HUES64 (cell line): Measurements from ENCODE around the gene TBX6.
A peak's percentile ranks its signal among the peaks of the same experiment; 100 is the strongest.

Experiments used
- H3K27ac ChIP-seq: 2 replicates; pipeline ENCODE4 v1.7.0; 2013; ENCODE audit warnings: low read depth, low read length, inconsistent platforms
- H3K27me3 ChIP-seq: 2 replicates; pipeline ENCODE4 v1.6.1; 2013; ENCODE audit warnings: mild to moderate bottlenecking, low read length; ENCODE audit not compliant: insufficient read depth
- H3K36me3 ChIP-seq: 2 replicates; pipeline ENCODE4 v1.6.1; 2013; ENCODE audit warnings: mild to moderate bottlenecking, low read length; ENCODE audit not compliant: insufficient read depth
- H3K4me1 ChIP-seq: 2 replicates; pipeline ENCODE4 v1.6.1; 2013; ENCODE audit warnings: mild to moderate bottlenecking, low read length, moderate library complexity; ENCODE audit not compliant: insufficient read depth
- H3K4me3 ChIP-seq: 2 replicates; pipeline ENCODE4 v1.5.1; 2013; ENCODE audit warnings: mild to moderate bottlenecking, low read length, moderate library complexity
- H3K9ac ChIP-seq: 2 replicates; pipeline ENCODE4 v1.6.1; 2013; ENCODE audit warnings: mild to moderate bottlenecking, low read depth, low read length
- H3K9me3 ChIP-seq: 2 replicates; pipeline ENCODE4 v1.6.1; 2013; ENCODE audit warnings: low read depth, low read length; ENCODE audit not compliant: insufficient read depth
- WGBS: fragments of 150-250, 120-280 bp; methylation state at CpG from one replicate; pipeline ENCODE4 v1.1.7; 2013; ENCODE audit warnings: missing lambda C conversion rate; 5-methylcytosine and 5-hydroxymethylcytosine counted together

TBX6 gene

DNA sequence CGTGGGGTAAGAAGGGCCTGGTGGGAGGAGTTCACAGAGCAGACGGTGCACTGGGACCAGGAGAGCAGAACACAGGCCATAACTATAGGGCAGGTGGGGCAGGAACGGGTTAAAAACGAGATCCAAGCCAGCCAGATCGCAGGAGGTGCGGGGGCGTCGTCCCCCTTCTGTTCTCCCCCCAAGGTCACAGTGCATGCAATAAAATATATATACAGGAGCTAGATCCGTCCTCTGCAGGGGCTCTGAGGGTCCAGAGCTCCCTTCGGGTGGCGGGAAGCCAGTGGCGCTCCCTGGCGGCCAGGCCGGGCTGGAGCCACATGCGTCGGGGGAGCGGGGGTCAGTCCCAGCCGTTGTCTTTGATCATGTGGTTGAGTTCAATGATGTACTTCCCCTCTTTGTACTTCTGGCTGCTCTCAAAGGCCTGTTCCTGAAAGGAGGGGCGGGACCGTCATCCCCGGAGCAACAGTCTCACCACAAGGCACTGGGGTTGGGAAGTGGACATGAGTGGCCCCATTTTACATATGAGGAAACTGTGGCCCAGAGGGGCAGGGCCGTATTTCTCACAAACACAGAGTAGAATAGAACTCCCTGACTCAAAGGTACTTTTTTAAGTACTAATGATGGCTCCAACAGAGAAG is 768 bp upstream of the TBX6 start:
- 2% methylated on average over 21 of the region's 22 CpGs for WGBS
- H3K27ac ChIP-seq = peak overlapping the region; percentile 70; the same call in 1 of the 2 replicates
- H3K9ac ChIP-seq = peak overlapping the region; percentile 72
- no peaks in the 10 kb centered on the region for H3K27me3 ChIP-seq
- peaks cover 2% of the 10 kb centered on the region; the same call in 1 of the 2 replicates for H3K36me3 ChIP-seq
- H3K9me3 ChIP-seq = peaks cover 9% of the 10 kb centered on the region
- peak overlapping the region; percentile 73 for H3K4me3 ChIP-seq
- H3K4me1 ChIP-seq = peaks cover 7% of the 10 kb centered on the region; the same call in 1 of the 2 replicates

DNA sequence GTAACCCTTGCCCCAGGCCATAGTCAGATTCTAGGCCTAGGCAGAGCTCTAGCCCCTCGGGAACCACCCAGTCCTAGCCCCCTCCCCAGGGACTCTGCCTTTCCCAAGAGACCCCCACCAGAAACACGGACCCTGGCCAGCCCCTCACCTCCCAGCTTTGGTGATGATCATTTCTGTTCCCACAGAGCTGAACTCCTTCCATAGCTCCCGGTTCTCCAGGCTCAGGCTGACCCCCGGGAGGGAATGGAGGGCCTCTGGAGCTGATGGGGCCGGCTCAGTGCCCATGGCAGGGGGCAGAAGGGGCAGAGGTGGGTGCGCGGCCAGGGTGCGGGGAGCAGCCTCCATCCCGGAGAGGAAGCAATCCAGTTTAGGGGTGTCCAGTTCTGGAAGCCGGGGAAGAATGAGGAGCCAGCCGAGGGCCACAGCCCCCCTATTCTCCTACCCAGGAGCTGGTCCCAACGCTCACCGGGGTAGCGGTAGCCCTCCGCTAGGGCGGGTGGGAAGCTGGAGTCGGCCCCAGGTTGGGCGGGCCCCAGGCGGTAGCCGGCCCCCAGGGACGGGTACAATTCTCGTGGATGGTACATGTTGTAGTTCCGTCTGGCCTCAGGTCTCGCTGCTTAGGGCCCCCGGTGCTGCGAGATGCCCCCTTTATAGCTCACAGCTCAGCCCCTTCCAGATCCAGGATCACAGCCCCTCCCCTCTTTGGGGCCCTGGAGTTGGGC is 953 bp downstream of the TBX6 start:
- H3K4me1 ChIP-seq = peaks cover 7% of the 10 kb centered on the region; the same call in 1 of the 2 replicates
- peak overlapping the region; percentile 73 for H3K4me3 ChIP-seq
- H3K27ac ChIP-seq = no peak overlapping the region
- no peaks in the 10 kb centered on the region for H3K9me3 ChIP-seq
- 76% methylated on average over 26 of the region's 26 CpGs for WGBS
- H3K9ac ChIP-seq = no peak overlapping the region
- H3K27me3 ChIP-seq = no peaks in the 10 kb centered on the region
- H3K36me3 ChIP-seq = peaks cover 7% of the 10 kb centered on the region

DNA sequence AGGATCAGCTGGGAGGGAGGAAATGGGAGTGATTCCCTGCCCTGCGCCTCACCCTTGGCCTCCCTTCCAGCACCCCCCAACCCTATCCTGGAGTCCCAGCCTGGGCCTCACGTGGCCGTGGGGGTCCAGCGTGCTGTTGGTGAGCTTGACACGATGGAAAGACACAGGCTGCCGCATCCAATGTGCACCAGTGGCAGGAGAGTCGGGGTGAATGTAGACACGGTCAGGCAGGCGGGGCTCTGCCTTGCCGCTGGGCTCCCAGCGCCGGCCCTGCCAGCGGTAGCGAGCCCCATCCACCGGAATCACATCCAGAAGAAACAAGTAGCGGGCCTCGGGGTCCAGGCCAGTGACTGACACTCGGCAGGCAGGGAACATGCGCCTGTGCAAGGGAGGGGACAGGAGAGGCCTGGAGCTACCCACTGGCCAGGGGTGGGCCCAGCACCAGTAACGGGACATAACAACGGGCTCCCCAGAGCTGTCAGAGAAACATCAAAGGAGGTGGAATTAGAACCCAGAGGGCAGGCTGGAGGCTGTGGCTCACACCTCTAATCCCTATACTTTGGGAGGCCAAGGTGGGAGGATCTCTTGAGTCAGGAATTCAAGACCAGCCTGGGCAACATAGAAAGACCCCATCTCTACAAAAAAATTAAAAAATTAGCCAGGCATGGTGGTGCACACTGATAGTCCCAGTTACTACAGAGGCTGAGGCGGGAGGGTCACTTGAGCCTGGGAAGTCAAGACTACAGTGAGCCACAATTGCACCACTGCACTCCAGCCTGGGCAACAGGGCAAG is 2.7 kb downstream of the TBX6 start:
- H3K4me3 ChIP-seq = no peak overlapping the region
- H3K9ac ChIP-seq = no peak overlapping the region
- WGBS = 87% methylated on average over 22 of the region's 22 CpGs
- H3K27me3 ChIP-seq = no peaks in the 10 kb centered on the region
- no peak overlapping the region for H3K27ac ChIP-seq
- peaks cover 3% of the 10 kb centered on the region; the same call in 1 of the 2 replicates for H3K4me1 ChIP-seq
- H3K9me3 ChIP-seq = no peaks in the 10 kb centered on the region
- H3K36me3 ChIP-seq = peaks cover 22% of the 10 kb centered on the region

DNA sequence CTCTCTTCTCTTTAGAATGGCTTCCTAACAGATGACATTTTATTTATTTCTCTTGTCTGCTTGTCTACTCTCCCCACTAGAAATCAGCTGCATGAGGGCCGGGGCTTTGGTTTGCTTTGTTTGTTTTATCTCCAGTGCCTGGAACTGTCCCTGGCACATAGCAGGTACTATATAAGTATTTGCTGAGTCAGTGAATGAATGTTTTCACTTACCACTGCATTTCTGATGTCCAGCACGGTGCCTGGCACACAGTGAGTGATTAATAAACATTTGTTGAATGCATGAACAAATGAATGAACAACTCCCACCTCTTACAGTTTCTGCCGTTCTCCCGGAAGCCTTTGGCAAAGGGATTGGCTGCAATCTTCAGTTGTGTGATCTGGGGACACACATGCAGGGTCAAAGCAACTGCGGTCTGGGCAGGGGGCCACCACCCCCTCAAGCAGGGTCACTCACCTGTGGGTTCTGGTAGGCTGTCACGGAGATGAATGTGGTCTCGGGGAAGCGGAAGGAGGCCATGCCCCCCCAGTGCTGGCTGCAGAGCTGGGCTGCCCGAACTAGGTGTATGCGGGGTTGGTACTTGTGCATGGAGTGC is 3.4 kb downstream of the TBX6 start:
- WGBS = 89% methylated on average over 9 of the region's 10 CpGs

DNA sequence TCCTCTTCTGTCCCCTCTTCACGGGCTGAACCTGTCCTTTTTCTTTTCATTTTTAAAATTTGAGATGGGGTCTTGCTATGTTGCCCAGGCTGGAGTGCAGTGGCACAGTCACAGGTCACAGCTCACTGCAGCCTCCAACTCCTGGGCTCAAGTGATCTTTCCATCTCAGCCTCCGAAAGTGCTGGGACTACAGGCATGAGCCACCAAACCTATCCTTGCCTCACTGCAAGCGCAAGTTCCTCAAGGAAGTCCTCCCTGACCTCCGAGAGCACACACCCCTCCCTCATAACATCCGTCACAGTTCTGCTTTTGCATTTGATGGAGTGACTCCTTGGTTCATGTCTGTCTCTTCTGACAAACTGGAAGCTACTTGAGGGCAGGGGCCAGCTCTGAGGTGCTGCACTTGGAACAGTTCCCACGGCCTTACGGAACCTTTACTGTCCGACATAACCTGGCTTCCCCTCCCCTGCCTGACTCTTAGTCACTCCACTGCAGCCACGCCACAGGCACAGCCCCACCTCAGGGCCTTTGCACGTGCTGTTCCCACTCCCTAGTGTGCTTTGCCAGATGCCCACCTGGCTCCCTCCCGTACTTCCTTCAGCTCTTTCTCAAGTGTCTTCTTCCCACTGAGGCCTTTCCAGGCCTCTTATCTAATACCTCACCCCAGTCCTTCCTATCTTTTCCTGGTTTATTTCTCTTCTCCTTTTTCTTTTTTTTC is 4.4 kb downstream of the TBX6 start:
- WGBS = 91% methylated on average over 11 of the region's 11 CpGs
- Histone ChIP-seq H3K27ac (no peak overlapping the region), H3K4me1 (peaks cover 2% of the 10 kb centered on the region; the same call in 1 of the 2 replicates), H3K4me3 (no peak overlapping the region), H3K9ac (no peak overlapping the region), H3K27me3 (no peaks in the 10 kb centered on the region), H3K9me3 (no peaks in the 10 kb centered on the region), H3K36me3 (peaks cover 39% of the 10 kb centered on the region)

More for the DNA sequence above, 3.4 kb downstream of the TBX6 start:
- Histone ChIP-seq H3K27ac (no peak overlapping the region), H3K4me1 (peaks cover 3% of the 10 kb centered on the region; the same call in 1 of the 2 replicates), H3K9me3 (no peaks in the 10 kb centered on the region), H3K36me3 (peaks cover 29% of the 10 kb centered on the region), H3K27me3 (no peaks in the 10 kb centered on the region), H3K4me3 (no peak overlapping the region), H3K9ac (no peak overlapping the region)

DNA sequence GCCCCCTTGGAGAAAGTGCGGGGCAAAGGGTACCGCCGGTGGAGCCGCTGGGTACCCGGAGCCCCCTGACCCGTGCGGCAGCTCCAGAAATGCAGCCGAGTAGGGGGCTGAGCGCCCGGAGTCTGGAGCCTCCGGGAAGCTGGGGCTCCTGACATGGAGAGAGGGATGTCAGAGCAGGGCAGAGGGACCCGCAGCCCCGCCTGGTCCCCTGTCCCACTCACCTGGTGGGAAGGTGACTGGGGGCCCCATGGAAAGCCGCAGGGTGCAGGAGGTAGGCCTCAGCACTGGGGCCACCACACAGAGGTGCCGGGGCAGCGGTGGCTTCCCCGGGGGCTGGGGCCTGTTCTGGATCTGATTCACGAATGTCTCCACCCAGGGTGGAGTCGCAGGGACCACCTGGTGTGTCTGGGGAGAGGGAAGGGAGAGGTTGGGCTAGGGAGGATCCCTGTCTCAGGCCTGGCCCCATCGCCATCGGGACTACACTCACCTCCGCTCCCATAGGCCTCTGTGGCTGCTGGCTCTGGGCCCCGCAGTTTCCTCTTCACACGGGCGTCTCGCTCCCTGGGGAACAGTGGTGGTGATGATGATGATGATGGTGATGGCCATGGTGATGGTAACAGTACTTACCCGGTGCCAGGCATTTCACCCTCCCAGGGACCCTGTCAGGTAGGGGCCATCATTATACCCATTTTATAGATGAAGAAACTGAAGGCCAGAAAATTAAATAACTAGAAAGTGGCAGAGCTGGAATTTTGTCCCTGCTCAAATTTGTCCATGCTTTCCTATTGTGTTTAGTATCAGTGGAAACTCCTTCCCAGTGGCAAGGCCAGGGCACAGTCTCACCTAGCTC is 5.2 kb downstream of the TBX6 start:
- no peak overlapping the region for H3K27ac ChIP-seq
- H3K9me3 ChIP-seq = no peaks in the 10 kb centered on the region
- H3K36me3 ChIP-seq = peaks cover 44% of the 10 kb centered on the region
- no peak overlapping the region for H3K9ac ChIP-seq
- H3K4me3 ChIP-seq = no peak overlapping the region
- H3K4me1 ChIP-seq = no peaks in the 10 kb centered on the region
- H3K27me3 ChIP-seq = no peaks in the 10 kb centered on the region
- 93% methylated on average over 27 of the region's 27 CpGs for WGBS

DNA sequence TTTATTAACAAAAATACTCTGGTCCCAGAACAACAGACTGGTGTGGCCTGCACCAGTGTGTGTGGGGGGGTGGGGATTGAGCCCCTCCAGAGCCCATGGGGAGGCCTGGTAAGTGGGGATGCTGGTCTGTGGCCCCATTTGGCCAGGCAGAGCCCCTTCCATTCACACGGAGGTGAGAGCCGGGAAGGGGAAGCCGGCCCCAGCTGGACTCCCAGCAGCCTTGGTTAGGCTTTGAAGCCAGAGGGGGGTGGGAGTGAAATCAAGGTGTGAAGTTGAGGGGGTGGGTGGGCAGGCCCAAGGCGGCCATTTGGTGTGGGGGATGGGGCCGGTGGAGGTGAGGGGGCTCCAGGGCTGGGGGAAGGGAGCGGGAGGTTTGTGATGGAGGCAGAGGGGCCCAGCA is 5.9 kb downstream of the TBX6 start:
- no peaks in the 10 kb centered on the region for H3K9me3 ChIP-seq
- H3K4me3 ChIP-seq = no peak overlapping the region
- peak overlapping the region; percentile 18; the same call in 1 of the 2 replicates for H3K27ac ChIP-seq
- WGBS = 59% methylated on average over 6 of the region's 6 CpGs
- H3K4me1 ChIP-seq = no peaks in the 10 kb centered on the region
- peaks cover 51% of the 10 kb centered on the region for H3K36me3 ChIP-seq
- no peak overlapping the region for H3K9ac ChIP-seq
- no peaks in the 10 kb centered on the region for H3K27me3 ChIP-seq

DNA sequence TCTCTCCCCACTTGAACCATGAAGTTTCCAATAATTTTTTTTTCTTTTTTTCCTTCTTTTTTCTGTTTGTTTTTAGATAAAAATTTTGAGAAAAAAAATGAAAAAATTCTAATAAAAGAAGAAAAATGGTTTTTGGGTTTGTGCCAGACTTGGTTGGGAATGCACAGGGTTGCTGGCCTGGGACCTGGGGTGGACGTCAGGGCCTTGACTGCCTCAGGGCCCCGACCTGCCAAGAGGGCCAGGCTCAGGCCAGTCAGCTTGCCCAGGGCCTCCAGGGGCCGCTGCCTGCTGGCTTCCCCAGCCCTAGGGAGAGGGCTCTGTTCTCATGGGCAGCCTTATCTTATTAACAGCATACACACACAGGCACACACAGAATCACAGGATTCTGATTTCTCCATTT is 6.5 kb downstream of the TBX6 start:
- peaks cover 56% of the 10 kb centered on the region for H3K36me3 ChIP-seq
- no peaks in the 10 kb centered on the region for H3K9me3 ChIP-seq
- 87% methylated on average over 3 of the region's 3 CpGs for WGBS
- H3K9ac ChIP-seq = no peak overlapping the region
- no peak overlapping the region for H3K27ac ChIP-seq
- H3K27me3 ChIP-seq = no peaks in the 10 kb centered on the region
- H3K4me1 ChIP-seq = no peaks in the 10 kb centered on the region
- no peak overlapping the region for H3K4me3 ChIP-seq

DNA sequence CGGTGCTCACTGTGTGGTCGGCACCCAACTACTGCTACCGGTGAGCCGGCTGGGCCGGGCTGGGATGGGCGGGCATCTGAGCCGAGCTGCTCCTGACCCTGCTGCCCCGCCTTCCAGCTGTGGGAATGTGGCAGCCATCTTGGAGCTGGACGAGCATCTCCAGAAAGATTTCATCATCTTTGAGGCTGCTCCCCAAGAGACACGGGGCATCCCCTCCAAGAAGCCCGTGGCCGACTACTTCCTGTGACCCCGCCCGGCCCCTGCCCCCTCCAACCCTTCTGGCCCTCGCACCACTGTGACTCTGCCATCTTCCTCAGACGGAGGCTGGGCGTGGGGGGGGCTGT is 6.9 kb downstream of the TBX6 start:
- no peak overlapping the region for H3K9ac ChIP-seq
- peaks cover 60% of the 10 kb centered on the region for H3K36me3 ChIP-seq
- H3K27ac ChIP-seq = no peak overlapping the region
- H3K27me3 ChIP-seq = no peaks in the 10 kb centered on the region
- no peak overlapping the region for H3K4me3 ChIP-seq
- WGBS = 94% methylated on average over 17 of the region's 17 CpGs
- no peaks in the 10 kb centered on the region for H3K9me3 ChIP-seq
- no peaks in the 10 kb centered on the region for H3K4me1 ChIP-seq
